COLO668 (cell line): Measurements from ENCODE around the gene PAK6.

ENCODE experiments used
- DNase-seq: peaks from one replicate; lab custom pipeline; 2025; ENCODE audit not compliant: unreplicated experiment; lab: John Stamatoyannopoulos, UW

The PAK6 gene

DNA sequence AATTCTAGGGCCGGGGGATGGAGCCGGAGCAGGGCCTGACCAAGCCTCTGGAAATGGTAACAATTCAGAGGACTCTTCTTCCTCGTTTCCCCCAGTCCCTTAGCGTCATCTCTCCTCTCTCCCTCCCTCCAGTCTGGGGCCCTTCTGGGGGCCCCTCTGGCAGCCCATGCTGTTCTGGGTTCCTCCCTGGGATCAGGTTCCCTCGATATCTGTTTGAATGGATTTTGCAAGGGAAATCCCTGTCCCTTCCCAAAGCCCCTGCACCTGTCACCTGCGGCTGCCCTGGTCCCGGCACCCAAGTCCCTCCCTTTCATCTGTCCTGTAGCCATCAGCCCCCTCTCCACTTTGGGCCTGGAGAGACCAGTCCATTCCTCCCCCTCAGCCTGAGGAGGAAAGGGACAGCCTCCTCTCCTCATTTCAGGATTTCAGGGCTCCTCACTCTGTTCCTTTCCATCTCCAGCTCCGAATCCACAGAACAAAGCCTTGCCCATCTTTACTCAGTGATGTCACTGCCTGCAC lies 70.5 kb downstream of the PAK6 start:
- DNase-seq = no peak

DNA sequence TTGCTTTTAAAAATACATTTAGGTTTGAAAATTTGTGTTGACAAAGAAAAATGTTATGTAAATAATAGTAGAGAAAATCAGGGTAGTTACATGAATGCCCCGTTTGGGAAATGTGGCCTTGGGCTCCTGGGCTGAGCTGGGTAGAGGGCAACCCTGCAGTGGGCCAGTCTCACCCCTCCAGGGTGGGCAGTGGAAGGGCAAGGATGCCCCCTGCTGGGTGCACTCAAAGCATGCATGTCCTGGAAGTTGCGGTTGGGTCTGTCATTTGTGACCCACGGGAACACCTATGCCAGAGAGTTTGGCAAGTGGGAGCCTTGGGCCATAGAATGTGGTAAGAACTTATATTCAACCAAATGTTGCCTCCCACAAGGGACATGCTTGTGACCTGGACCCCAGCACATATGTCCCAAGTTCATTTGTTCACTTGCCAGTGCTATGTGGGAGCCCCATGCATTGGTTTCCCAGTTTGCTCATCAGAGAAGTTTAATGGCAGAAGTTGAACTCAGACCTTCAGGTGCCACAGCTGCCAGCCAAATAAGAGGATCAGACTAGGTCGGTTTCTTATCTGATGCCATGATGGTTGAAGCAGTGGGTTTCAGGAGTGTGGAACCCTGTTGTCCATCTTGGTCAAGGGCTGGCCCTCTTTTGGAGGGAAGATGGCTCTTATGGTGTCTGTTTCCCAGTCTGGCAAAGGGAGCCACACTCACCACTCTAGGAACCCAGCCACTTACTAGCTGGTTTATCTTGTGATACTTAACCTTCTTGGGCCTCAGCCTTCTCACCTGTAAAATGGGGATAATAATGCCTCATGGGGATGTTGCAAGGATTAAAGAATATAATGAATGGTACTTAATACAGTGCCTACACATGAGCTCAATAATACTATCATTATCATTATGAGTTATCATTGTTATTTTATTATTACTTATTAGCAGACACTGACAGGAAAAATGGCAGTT lies 71.4 kb downstream of the PAK6 start:
- peak; percentile 55 for DNase-seq

DNA sequence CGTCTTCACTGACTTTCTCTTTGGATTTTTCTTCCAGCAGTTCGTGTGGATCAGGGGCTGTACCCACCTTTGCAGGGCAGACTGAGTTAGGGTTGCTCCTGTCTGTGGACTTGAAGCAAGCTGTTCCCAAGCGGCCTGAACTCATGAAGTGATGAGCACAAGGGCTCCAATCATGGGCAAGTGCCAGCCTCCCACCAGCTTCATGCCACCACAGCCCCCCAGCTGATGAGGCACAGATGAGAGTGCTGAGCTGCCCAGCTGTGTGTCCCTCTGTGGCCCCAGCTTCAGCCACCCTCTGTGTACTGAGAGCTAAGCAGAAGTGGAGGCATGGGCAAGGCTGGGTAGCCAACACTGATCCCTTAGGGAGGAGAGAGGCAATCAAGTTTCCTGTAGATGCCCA lies 72.1 kb downstream of the PAK6 start:
- DNase-seq = no peak

DNA sequence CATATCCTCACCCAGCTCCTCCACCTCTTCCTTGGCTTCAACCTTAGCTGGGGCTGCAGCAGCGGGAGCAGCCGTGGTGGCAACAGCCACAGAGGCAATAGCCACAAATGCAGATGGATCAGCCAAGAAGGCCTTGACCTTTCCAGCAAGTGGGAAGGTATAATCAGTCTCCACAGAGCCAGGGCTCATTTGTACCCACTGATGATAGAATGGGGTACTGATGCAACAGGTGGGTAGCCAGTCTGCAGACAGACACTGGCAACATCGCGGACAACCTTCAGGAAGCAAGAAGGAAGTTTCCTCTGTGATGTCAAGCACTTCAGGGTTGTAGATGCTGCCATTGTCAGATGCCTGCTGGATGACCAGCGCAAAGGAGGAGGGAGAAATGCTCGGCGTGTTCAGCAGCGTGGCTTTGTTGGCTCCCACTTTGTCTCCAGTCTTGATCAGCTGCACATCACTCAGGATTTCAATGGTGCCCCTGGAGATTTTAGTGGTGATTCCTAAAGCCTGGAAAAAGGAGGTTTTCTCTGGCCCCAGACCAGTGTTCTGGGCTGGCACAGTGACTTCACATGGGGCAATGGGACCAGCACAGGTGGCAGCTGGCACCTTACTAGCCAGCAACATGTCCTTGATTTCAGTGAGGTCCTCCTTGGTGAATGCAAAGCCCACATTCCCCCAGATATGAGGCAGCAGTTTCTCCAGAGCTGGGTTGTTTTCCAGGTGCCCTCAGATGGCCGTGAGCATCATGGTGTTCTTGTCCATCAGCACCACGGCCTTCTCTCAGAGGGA lies 73.7 kb downstream of the PAK6 start:
- DNase-seq = no peak

DNA sequence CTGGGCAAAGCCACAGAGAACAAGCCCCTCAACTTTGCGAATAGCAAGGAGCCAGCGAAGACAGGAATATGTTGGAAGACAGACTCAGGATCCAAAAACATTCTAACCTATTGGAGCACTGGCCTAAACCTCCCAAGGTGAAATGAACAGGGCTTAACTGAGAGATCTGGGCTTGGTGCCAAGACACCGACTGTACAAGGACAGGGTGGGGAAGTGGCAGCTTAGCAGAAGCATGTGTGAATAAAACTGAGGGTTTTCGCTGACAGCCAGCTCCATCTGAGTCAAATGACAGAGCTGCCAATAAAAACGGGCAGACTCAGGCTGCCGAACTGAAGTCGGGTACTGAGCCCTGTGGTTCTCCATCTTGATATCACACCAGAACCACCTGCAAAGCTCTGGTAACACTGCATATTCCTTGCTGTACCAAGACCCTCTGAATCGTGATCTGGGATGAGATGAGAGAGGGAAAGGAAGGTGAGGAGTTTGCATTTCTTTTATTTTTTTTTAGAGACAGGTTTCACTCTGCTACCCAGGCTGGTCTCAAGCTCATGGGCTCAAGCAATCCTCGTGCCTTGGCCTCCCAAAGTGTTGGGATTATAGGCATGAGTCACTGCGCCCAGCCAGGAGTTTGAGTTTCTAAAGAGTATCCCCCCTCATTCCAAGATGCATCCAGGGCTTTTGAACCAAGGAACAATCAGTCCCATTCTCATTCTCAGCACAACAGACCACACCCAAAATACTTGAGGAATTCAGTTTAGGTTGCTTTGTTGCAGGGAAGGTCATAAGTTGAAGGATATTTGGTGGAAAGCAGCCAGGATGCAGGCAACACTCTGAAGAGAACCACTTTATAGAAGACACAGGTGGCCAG lies 74.9 kb downstream of the PAK6 start:
- peak; percentile 80 for DNase-seq

DNA sequence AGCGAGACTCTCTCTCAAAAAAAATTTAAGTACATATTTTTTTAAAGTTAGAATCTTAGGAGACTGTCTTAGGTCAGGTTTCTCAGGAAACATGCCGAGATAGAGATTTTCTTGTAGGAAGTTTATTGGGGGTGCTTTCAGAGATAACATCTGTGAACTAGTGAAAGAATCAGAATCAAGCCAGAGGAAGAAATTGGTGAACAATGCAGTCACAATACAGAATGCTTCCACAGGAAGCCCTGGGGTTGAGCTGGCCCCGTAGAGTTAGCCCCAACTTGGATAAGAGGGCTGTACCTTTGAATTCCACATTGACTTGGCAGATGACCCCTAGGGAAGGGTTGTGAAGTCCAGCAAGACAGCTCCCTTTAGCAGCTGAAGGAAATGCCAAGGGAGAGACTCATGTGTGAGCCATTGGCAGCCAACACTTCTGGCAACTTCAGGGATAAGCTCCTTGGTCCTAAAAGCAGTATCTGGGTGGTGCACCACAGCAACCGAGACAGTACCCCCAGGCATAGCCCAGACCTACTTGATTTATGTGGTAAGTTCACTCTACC lies 75.9 kb downstream of the PAK6 start:
- DNase-seq = no peak

DNA sequence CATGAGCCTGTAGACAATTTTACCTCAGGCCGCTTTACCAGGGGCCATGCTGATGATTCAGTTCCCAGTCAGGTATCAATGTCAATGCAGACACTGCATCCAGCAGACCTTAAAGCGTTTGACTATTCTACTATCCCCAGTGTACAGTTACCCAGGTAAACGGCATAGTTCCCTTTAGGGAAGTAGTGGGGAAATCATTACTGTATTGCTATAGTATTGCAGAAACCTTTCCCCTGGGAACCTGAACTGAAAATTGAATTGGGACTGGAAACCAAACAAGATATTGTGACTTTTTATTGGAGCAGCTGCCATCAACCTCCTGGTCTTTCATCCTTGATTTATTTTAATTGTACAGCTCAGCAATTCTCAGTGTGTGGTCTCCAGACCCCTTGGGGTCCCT lies 78.1 kb downstream of the PAK6 start:
- DNase-seq = no peak

DNA sequence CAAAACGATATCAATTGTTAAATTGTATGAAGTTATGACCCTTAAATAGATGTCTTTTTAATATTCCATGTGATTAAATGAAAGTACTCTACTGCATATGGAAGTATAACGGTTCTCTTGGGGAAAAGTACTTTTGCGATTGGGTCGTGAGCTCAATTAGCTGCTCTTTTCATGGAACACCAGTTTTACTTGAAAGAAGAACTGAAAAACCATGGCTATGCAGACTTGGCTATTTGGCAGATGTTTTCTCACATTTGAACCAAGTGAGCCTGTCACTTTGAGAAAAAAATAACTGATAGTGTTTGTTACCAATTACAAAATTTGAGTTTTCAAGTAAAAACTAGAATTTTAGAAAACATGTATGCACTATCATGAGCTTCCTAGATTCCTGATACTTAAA lies 78.7 kb downstream of the PAK6 start:
- DNase-seq = no peak

DNA sequence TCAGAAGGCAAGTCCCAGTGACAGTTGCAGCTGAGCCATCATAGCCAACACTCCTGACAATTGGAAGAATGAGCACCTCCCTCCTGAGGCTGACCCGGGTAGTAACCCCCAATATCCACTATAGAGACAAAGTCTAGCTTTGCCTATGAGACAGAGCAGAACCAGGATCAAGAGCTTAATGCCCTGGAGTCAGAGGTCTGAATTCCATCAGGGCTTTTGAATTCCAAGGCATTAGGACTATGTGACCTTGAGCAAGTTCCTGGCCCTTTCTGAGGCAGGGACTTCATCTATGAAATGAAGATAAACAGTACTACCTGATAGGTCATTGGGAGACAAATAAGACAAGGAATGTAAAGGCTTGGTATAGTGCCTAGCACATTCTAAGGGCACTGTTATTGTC lies 81.5 kb downstream of the PAK6 start:
- no peak for DNase-seq

DNA sequence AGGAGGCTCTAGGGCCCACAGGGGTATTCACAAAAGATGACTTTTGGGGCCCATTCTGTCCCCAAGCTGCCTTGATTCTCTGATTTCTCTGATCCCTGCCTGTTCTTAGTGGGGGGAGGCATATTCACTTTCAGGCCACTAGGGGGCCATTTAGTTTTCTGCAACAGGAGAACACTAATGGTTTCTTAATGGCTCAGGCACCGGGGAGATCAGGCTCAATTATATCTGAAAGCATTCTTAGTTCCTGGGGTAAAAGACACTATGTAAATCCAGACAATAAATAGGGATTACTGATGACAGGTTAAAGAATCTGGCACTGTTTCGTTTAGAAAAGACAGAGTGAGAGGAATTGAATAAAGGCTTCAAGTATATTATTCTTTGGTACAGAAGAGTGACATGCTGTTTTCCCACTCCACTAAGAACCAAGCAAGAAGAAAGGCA lies 82.1 kb downstream of the PAK6 start:
- DNase-seq = peak; percentile 44

DNA sequence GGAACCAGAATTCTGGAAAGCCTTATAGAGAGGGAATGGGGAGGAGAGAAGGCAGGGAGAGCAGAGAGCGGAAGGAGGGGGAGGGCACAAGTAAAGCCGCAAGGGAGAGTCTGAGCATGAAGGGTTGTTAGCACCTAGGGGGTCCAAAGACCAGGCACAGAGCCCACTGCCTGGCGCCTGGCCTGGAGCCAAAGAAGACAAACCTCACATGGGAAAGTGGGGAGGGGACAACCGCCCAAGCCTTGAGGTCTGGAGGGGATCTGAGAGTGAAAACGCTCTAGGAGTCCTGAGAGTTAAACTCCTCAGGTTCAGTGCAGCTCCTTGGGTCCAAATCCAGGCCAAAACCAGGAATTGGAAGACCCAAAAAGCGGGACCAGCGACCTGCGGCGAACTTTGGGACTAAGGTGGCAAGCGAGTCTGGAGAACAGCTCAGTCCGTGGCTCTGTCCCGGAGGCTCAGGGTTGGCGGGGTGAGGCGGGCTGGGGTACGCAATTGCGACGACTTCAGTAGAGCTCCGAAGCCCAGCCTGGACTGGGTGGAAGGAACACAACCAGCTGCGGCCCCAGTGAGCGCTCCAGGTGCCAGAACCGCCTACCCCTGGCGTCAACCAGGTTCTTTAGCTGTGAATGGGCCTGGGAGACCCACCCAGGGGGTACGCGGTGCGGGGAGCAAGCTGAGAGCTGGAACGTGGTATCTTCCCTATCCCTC lies 83.8 kb downstream of the PAK6 start:
- DNase-seq = no peak

DNA sequence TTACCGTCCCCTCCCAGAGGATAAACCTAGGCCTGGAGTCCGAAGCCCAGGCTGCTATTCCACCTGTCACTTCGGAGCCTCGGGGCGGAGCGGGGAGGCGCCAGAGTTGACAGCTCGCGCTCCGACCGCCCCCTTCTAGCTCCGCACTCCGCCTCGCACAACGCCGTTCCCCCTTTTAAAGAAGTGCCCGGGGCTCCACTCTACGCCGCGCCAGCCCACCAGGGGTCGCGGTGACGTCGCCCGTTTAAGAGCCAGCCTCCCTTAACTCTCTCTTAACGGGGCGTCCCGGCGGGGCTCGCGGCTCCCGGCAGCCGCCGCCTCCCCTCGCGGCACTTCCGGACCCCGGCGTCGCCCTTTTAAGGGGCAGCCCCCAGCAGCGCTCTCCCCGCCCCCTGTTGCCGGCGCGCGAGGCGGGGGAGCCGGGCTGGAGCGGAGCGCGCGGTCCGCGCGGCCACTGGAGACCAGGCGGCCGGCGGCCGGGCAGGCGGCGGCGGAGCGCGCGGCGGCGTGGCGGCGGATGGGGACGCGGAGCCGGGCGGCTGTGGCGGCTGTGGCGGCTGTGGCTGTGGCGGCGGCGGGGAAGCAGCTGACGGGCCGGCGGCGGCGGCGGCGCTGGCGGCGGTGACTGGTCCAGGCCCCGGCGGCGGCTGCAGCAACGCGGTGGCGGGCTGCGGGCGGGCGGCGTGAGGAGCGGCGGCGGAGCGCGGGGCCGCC lies 84.5 kb downstream of the PAK6 start, which contains the start of gene INAFM2:
TSS of gene INAFM2 (plus strand) at position 454 of the 714 bp plus-strand sequence. CDS start 364 bp downstream, outside the sequence.
- DNase-seq = peak; percentile 98

DNA sequence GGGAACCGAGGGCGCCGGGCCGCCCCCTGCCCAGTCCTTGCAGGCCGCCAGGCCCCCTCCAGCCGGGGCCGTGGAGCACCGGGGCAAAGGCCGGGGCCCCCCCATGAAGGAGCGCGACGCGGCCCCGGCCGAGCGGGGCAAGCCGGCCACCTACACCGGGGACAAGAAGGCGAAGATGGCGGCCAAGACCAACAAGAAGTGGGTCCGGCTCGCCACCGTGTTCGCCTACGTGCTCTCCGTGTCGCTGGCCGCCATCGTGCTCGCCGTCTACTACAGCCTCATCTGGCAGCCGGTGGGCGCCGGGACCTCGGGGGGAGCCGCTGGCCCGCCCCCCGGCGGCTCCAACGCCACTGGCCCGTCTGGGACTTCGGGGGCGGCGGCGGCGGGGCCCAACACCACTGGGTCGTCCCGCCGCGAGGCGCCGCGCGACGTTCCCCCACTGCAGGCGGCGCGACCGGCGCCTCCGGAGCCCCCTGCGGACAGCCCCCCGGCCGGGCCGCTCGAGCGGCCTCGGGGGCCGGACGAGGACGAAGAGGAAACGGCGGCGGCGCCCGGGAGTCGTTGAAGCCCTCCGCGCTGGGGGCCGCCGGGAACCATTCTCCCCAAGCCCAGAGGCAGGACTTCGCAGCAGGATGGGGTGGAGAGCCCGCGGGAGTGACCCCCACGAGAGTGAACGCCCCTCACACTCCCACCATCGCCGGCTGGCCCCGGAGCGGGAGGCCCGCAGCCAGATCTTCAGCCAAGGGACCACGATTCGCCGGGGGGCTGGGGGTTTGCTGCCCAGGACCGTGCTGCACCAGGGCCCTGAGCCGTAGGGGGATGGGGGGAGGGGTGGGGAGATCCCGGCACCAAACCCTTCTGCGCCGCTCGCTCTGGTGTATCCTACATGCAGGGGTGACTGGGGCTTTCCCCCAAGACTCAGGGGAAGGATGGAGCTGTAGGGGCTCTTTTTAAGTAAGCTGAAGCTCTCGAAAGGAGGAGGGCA lies 85.4 kb downstream of the PAK6 start:
- DNase-seq = peak; percentile 51

DNA sequence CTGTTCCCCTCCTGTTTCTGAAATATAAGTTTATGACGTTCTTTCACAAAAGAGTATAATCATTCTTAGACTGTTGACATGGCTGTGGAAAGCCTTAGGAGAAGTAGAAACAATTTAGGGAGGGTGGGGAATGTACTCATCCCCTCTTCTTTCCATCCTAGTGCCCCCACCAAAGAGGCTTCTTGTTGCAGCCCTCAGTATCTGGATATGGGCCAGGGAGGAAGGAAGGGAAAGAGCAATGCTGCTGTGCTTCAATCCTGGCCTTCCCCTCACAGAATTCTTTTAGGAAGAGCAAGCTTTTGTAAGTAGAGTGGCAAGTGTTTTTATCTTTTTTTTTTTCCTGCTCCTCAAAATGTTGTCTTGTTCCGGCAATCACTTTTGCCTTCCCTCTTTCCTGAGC lies 86.3 kb downstream of the PAK6 start:
- DNase-seq = no peak

DNA sequence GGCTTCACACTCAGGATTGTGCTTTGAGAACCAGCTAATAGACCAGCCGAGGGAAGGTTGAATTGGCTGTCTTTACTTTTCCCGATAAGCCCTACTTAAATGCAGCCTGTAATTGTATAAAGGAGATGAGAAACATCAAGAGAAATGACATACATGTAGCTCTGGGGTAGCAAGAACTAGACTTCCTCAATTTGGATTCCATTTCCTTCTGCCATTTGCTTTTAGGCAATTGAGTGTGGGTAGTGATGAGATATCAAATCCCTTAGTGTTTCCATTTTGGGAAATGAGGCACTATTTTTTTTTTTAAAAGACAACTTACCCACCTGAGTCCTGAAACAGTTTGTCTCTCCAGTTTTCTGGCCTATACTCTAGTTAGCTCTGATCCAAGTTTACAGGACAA lies 86.8 kb downstream of the PAK6 start:
- DNase-seq = no peak
